Uterus (tissue), 4 donors: ENCODE data around the gene MLXIP. TPM values are rescaled to one million over a fixed set of nuclear protein-coding genes. Genes with fewer than 3 reads are reported as not detected.

ENCODE experiments used
- DNase-seq, 2 donors: peaks; one replicate each; pipeline ENCODE4 v3.0.0-alpha.2; 2019 to 2020
- H3K27ac ChIP-seq, 2 donors: fragments of 200-600 bp; sonication (generic); 1 replicate in 1 of 2; 2 replicates in 1 of 2; pipeline ENCODE4 v1.5.1; 2016 to 2018
- H3K27me3 ChIP-seq, 2 donors: fragments of 200-600 bp; sonication (generic); one replicate each; pipeline ENCODE4 v1.5.1; 2018 to 2019; ENCODE audit warnings: control low read depth in 1 of 2
- H3K36me3 ChIP-seq, 2 donors: fragments of 200-600 bp; sonication (generic); one replicate each; pipeline ENCODE4 v1.5.1; 2019; ENCODE audit warnings: control low read depth in 1 of 2
- H3K4me1 ChIP-seq, 2 donors: fragments of 200-600 bp; sonication (generic); one replicate each; pipeline ENCODE4 v1.5.1; 2018 to 2019; ENCODE audit warnings: control low read depth in 1 of 2
- H3K4me3 ChIP-seq, 2 donors: fragments of 200-600 bp; sonication (generic); 1 replicate in 1 of 2; 2 replicates in 1 of 2; pipeline ENCODE4 v1.5.1; 2018 to 2019; ENCODE audit warnings: mild to moderate bottlenecking in 1 of 2
- H3K9me3 ChIP-seq, 2 donors: fragments of 200-600 bp; sonication (generic); one replicate each; pipeline ENCODE4 v1.5.1; 2019; ENCODE audit warnings: control low read depth in 1 of 2
- CTCF ChIP-seq, 4 experiments: fragments of 200-600 bp in 2 of 4; fragments of 450-650 bp in 2 of 4; sonication (generic) in 2 of 4; IDR thresholded peaks; one replicate each; pipeline ENCODE4 v1.5.1; 2016 to 2019; ENCODE audit warnings: antibody characterized with exemption in 4 of 4, mild to moderate bottlenecking in 2 of 4, moderate library complexity in 1 of 4
- POLR2A ChIP-seq, 2 donors: fragments of 450-650 bp; IDR thresholded peaks; one replicate each; pipeline ENCODE4 v1.6.1; 2016; ENCODE audit warnings: antibody characterized with exemption in 2 of 2, mild to moderate bottlenecking in 1 of 2, moderate library complexity in 1 of 2
- intact Hi-C: fragments of 100-400 bp; cut with DNase I; formaldehyde crosslinking; loops from one replicate; pipeline ENCODE4 v1.15.1; 2023; ENCODE audit warnings: low total_unique reads
- total RNA-seq, 4 donors: library from RNA; depleted of rRNA in 3 of 4; stranded (reverse); fragments of >200 nt in 3 of 4; gene quantifications; one replicate each; pipeline versions ENCODE4 v1.1.0 to v1.2.4, GENCODE V29; 2014 to 2023
- donor health status: DM: yes; HTN: yes; CAD: no.

MLXIP gene
- total RNA-seq, 4 donors from 2014 or later, result 21.5 to 88.7 (median 24.7) TPM

GRCh38 chr12:122064780-122065588 is 13.6 kb upstream of the MLXIP start:
- no peak for TF ChIP-seq POLR2A (IDR thresholded peaks at IDR 0.05)
- peak overlapping the region; percentile 88 to 95 for H3K27ac ChIP-seq
- intact Hi-C loops, result no loop called here
- peak overlapping the region; percentile 6 for H3K4me3 ChIP-seq
- H3K9me3 ChIP-seq, result no peaks in the 10 kb centered on the region
- DNase-seq, result peak; percentile 83 to 86
- H3K27me3 ChIP-seq, result no peaks in the 10 kb centered on the region
- peaks cover 6 to 12% of the 10 kb centered on the region in 2 donors for H3K4me1 ChIP-seq
- H3K36me3 ChIP-seq, result no peaks in the 10 kb centered on the region

GRCh38 chr12:122067548-122067947 is 11.0 kb upstream of the MLXIP start:
- TF ChIP-seq POLR2A (IDR thresholded peaks at IDR 0.05) (no peak), CTCF (IDR thresholded peaks at IDR 0.05) (no peak)
- Histone ChIP-seq H3K4me3 (no peak overlapping the region), H3K27ac (peak overlapping the region in 1 of 2 donors; percentile 42), H3K27me3 (no peaks in the 10 kb centered on the region), H3K36me3 (no peaks in the 10 kb centered on the region), H3K9me3 (no peaks in the 10 kb centered on the region), H3K4me1 (peaks cover 3 to 6% of the 10 kb centered on the region in 2 donors)
- intact Hi-C loops, result no loop called here
- no peak for DNase-seq

- peaks cover 2 to 6% of the 10 kb centered on the region in 2 donors for H3K4me1 ChIP-seq
- H3K9me3 ChIP-seq, result no peaks in the 10 kb centered on the region
- H3K27ac ChIP-seq, result peak overlapping the region in 1 of 2 donors; percentile 42
- no peak overlapping the region for H3K4me3 ChIP-seq
- intact Hi-C loops, result no loop called here
- no peaks in the 10 kb centered on the region for H3K36me3 ChIP-seq
- TF ChIP-seq POLR2A (IDR thresholded peaks at IDR 0.05) (no peak), CTCF (IDR thresholded peaks at IDR 0.05) (no peak)
- no peak for DNase-seq
- no peaks in the 10 kb centered on the region for H3K27me3 ChIP-seq
Measured at GRCh38 chr12:122067966-122068365, 10.6 kb upstream of the MLXIP start.

GRCh38 chr12:122072031-122072970 is 6.3 kb upstream of the MLXIP start:
- TF ChIP-seq POLR2A (IDR thresholded peaks at IDR 0.05) (no peak), CTCF (IDR thresholded peaks at IDR 0.05) (peak in 1 of 4 experiments; percentile 47)

GRCh38 chr12:122073815-122074214 is 4.7 kb upstream of the MLXIP start:
- intact Hi-C loops, result no loop called here

More at GRCh38 chr12:122072031-122072970, 6.3 kb upstream of the MLXIP start:
- no peaks in the 10 kb centered on the region for H3K9me3 ChIP-seq
- H3K36me3 ChIP-seq, result no peaks in the 10 kb centered on the region
- DNase-seq, result peak; percentile 59 to 91
- H3K4me1 ChIP-seq, result peaks cover 0 to 5% of the 10 kb centered on the region in 2 donors
- intact Hi-C loops, result no loop called here
- H3K4me3 ChIP-seq, result no peak overlapping the region
- H3K27me3 ChIP-seq, result no peaks in the 10 kb centered on the region
- H3K27ac ChIP-seq, result peak overlapping the region; percentile 67 to 83

More at GRCh38 chr12:122073815-122074214, 4.7 kb upstream of the MLXIP start:
- TF ChIP-seq CTCF (IDR thresholded peaks at IDR 0.05), result no peak
- no peak for TF ChIP-seq POLR2A (IDR thresholded peaks at IDR 0.05)
- Histone ChIP-seq H3K27ac (peak overlapping the region; percentile 67 to 83), H3K4me3 (no peak overlapping the region), H3K9me3 (no peaks in the 10 kb centered on the region), H3K4me1 (peaks cover 0 to 5% of the 10 kb centered on the region in 2 donors), H3K27me3 (no peaks in the 10 kb centered on the region), H3K36me3 (no peaks in the 10 kb centered on the region)
- DNase-seq, result no peak
